ENCODE data around the gene LRCH1.
"Not testable (repeated sequence)": the region's sequence is repeated elsewhere in the genome, so short reads cannot be mapped to it uniquely, and the experiment has no call there.

The LRCH1 gene, protein sequence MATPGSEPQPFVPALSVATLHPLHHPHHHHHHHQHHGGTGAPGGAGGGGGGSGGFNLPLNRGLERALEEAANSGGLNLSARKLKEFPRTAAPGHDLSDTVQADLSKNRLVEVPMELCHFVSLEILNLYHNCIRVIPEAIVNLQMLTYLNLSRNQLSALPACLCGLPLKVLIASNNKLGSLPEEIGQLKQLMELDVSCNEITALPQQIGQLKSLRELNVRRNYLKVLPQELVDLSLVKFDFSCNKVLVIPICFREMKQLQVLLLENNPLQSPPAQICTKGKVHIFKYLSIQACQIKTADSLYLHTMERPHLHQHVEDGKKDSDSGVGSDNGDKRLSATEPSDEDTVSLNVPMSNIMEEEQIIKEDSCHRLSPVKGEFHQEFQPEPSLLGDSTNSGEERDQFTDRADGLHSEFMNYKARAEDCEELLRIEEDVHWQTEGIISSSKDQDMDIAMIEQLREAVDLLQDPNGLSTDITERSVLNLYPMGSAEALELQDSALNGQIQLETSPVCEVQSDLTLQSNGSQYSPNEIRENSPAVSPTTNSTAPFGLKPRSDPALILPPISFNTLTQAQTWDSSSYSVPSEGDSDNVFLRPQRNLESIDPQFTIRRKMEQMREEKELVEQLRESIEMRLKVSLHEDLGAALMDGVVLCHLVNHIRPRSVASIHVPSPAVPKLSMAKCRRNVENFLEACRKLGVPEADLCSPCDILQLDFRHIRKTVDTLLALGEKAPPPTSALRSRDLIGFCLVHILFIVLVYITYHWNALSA

DNA sequence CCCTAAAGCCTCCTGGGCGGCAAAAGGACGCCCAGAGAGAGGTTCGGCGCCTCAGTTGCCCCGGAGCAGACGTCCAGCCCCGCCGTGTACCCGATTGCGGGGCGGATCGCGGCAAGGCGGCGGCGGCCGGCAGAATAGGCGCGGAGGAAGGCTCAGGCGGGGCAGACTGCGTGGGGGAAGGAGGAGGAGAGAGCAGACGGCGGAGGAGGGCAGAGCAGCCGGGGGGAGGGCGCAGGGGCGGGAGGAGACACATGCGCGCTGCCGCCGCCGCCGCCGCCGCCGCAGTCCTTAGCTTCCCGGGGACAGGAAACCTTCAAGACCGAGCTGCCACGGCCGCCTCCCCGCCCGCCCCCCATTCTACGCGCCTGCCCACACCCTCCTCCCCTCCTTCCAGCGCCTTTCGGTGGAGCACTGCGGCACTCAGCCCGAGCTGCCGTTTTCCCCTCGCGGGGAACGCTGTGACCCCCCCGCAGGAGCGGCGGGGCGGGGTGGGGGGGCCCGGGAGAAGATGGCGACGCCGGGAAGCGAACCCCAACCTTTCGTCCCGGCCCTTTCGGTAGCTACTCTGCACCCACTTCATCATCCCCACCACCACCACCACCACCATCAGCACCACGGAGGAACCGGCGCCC lies at the start of gene LRCH1:
Gene LRCH1 (plus strand): TSS at position 282 of the 632 bp plus-strand sequence. CDS start 227 bp downstream, at position 509.
- peak; percentile 51 to 87 for DNase-seq

DNA sequence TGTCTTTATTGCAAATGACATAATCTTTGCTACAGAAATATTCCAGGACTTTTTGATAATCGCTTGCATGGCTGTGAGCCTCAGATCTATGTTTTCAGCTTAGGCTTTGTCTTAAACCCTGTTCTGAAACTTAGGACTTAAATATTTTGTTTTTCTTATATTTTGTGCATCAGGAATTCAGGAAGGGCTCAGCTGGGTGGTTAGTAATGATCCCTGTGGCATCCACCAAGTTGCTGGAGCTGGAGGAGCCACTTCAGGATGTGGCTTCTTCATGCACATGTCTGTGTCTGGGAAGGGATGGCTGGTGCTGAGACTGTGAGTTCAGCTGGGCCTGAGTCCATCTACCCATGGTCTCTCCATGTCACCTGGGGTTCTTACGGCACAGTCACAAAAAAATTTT lies 48.9 kb upstream of the LRCH1 start:
- no peak for DNase-seq

DNA sequence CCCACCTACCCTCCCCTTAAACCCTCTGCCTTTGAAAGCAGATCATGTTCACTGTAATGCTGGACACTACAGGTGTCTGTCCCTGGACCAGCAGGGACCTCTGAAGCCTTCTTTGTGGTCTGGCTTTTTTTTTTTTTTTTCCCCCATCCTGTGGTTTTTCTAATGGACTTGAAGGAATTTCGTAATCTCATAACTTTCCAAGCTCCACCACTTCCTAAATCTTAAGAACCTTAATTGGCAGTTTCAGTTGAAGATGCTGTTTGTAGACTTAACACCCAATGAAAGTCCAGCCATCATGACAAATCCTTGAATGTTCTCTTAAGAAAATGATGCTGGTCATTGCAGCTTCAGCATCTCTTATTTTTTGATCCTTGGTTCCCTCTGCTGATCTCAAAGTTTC lies 45.0 kb upstream of the LRCH1 start:
- no peak for DNase-seq

DNA sequence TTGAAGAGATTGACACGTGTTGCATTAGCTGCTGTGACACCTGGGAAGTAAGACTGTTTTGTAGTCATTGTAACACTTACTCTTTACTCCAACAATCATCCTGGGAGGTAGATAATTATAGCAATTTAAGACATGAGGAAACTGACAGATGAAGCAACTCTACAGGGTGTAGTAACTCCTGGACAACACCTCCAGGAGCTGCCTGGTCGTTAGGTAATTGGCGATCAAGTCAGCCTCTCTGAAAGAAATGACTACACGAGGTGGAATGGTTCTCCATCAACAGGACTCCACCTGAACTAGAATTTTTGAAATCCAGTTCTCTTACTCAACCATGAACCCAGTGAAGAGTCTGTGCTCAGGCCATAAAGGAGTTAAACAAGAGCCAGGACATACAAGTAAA lies 43.0 kb upstream of the LRCH1 start:
- DNase-seq = no peak

DNA sequence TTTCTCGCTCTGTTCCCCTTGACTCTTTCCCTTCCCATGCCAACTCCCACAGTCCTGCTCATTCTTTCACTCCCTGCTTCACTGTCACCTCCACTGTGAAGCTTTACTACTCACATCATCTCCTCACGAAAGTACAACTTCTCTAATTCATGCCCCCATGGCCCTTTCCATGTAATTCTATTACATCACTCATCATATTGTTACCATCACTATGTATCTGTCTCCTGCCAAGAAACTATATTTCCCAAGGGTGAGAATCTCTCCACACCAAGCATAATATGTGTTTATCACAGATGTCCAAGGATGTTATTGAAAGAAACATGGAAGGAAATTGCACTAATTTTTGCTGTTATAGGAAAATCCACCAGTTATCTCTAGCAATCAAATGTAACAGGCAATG lies 37.2 kb upstream of the LRCH1 start:
- no peak for DNase-seq

DNA sequence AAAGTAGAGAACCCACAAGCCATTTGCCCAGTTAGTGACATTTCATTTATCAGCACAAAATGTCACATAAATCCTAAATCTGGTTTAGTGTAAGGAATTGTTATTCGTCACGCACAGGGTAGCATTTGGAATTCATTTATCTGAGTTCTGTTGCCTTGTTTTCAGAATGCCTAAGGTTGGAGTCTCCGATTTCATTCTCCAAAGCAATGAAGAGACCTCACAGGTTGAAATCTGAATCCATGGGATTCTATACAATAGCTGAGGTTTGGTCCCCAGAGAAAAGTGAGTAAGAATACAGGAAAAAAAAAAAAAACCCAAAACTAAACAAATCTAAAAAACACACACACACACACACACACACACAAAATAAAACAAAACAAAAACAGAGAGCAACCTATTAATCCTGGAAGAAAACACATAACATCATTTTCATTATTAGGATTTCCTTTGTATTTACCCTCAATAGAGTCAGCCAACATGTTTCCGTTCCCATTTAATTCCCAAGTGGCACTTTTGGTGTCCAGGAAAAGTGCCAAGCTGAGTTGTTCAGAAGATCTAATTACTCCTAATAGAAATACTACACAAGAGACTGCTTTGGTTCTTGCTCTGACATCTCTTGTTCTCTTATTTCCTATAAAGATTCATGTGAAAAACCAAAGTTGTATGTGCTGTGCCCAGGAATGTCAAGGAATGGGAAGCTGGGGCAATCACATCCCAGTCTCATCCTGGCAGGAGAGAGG lies 36.2 kb upstream of the LRCH1 start:
- DNase-seq = no peak

DNA sequence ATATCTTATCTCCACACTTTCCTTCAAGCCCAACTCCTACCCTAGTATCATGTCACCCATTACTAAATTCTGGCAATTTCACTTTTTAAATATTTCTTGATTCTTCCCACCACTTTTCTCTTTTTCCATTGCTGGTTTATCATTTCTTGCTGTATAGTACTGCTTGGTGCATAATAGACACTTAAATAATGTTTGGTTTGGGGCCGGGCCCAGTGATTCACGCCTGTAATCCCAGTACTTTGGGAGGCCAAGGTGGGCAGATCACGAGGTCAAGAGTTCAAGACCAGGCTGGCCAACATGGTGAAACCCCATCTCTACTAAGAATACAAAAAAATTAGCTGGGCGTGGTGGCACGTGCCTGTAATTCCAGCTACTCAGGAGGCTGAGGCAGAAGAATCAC lies 35.2 kb upstream of the LRCH1 start:
- not testable (repeated sequence) for DNase-seq

DNA sequence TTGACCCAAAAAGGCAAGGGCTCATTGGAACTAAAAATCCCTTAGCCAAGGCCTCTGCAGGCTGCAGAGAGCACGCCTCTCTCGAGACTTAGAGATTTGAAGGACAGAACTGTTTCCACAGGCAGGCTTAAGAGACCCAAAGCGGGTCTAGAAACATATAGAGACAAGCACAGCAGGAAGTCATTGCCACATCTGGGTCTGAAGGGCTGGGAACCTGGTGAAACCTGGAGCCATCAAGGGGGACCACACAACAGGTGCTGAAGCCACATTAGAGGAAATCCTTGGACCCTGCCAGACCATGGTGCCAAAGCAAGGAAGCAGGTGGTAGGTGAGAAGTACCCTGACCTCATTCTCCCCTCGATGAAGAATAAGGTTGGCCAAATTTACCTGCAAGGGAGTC lies 33.8 kb upstream of the LRCH1 start:
- DNase-seq = no peak

DNA sequence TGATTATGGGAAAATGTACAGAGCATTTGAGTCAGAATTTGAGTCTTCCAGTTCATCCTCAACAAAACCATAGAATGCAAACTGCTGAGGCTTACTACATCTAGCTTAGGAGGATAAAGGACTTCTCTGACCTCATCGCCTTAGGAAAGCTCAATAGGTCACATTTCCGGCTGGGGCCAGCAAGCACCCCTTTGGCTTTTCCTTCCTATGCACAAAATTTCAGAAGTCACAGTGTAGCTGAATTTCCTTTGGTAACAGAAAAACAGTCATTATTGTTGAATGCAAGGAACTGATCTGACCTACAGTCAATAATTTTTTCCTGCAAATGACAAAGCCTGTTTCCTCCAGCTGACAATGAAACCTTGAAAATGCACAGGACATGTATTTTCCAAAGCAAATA lies 32.8 kb upstream of the LRCH1 start:
- no peak for DNase-seq

DNA sequence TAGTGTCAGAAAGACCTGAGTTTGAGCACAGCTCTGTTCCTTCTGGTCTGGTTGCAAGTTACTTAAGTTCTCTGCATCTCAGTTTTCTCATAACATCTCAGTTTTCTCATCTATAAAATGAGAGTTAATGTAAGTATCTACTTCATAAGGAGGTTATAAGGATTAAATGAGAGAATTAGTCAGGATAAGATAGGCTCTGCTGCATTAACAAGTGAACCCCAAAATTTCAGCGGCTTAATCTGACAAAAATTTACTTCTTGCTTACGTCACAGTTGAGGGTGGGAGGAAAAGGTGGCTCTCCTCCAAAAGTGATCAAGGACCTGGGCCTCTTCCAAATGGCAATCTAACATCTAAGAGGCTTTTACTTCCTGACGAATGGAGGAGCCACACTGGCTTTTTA lies 31.5 kb upstream of the LRCH1 start:
- DNase-seq = no peak

DNA sequence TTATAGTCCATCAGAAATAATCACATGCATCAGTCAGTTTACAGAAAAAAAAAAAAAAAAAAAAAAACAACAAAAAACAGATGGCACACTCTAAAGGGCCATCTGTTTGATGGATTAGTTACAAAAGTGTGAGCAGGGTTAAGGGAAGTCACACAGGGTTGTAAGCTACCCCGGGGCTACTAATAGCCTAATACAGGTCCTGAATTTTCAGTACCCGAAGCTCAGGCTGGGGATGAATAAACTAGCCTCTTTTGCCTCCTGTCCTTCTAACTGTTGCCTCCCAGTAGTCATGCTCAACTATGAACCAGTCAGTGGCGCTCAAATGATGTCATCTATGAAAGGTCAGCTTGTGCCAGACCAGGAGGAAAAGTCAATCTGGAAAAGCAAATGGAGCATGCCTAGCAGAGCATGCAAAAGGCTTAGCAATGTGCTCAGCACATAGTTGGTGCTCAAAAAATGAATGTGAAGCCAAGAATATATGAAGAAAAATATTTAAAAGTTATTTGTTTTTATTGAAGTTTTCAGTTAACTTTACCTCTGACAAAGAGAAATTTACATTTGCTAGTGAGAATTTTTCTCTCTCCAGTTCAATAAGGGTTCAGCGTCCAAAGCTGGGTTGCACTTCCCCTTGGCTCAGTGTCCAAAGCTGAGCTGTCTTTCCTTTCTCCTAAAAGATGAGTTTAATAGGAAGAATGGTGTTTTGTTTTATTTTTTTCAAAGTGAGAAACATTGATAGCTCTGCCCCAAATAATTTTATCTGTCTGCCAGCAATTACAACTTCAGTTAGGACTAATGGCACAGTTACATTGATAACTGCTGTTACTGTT lies 30.8 kb upstream of the LRCH1 start:
- no peak for DNase-seq

DNA sequence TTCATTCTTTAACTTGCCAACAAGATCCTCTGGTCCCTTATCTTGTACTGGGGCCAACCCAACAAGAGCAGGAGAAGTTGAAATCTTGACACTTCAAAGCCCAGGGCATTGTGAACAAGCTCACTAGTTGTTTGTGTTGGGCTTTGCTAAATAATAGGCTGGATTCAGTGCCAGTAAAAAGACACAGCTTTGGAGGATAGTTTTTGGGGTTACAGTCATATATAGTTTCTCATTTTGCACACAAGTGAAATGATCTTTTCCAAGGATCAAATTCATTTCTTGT lies 30.3 kb upstream of the LRCH1 start:
- DNase-seq = no peak

DNA sequence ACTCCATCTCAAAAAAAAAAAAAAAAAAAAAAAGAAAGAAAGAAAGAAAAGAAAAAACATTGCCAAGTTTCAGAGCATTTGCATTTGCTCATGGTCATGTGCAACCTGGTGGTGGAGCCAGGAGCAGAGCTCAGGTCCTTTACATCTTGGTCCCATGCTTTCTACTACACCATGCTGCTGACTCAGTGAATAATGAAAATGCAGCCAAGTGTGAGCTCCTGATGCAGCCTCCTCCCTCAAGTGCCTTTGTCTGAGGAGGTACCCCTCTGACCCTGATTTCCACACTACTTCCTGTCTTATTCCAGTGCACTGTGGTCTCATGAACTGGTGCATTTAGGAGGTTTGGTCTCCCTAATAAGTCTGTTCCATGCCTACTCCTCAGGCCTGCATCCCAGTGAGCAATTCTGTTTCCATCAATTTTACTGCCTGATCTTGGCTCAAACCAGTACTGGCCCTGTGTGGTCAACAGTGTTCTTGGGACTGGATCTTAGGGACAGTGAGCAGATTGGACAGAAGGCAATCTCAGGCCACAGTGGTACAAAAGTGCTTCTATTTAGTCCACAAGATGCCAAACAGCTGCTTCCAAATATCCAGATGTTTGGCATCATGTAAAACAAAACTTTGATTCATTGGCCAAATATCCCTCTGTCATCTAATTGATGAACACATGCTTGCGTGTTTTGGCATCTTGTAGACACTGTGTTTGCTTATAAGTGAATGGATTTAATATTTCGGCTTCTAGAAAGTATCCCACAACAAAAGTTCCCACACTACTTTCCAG lies 28.8 kb upstream of the LRCH1 start:
- no peak for DNase-seq

DNA sequence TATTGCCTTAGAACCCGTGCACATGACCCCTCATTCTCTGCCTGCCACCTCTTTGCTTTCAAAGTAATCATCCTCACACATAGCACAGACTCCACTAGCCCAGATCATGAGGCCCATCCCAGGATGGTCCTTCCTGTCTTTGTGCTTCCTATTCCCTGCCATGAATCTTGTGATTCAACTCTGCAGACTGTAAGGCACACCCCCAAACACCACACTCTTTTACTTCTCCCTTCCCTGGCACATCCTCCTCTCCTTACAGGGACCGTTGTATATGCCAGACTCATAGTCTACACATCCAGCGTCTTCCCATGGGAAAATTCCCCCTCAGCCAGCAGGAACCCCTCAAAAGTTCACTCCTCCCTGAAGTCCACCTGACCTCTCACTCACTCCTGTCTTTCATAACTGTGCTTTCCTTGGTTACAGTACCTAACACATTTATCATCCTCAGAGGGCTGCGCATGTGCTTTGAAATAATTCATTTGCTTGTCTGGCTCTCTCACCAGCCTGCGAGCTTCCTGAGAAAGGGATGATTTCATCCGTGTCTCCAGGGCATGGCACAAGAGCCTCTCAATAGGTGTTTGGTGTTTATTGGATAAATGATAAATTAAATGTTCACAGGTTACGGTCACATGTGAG lies 26.8 kb upstream of the LRCH1 start:
- DNase-seq = no peak

DNA sequence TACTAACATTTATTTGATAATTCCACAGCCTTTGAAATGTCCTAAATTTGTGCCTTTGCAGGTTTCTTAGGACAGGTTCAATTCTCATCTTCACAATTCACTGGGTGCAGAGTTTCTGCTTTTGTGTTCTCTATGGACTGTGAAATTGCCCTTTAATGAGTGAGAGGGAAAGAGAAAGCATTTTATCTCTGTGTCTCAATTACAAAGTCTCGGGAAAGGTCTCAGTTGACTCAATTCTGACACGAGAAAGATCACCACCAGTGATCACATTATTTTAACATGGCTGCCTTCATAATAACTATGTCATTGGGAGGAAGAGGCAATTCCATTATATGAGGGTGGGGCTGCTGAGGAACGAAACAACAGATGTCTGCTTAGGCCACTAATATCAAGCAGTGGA lies 26.2 kb upstream of the LRCH1 start:
- no peak for DNase-seq

DNA sequence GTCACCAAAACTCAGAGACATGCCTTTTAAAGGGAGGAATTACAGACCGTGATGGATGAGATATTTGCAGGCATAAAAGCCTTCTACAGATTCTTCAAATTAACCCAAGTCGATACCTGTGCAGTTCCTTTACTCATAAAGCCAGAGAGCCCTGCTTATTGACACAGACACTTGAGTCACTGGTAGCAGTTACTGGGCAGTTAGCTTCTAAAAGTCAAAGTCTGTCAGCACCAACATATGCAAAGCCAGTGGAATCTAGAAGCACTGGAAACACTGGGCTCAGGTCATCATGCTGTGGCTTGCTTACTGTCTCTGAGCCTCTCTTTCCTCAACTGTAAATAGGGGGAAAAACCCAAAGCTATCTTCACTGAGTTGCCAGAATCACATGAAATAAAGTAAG lies 25.7 kb upstream of the LRCH1 start:
- no peak for DNase-seq

DNA sequence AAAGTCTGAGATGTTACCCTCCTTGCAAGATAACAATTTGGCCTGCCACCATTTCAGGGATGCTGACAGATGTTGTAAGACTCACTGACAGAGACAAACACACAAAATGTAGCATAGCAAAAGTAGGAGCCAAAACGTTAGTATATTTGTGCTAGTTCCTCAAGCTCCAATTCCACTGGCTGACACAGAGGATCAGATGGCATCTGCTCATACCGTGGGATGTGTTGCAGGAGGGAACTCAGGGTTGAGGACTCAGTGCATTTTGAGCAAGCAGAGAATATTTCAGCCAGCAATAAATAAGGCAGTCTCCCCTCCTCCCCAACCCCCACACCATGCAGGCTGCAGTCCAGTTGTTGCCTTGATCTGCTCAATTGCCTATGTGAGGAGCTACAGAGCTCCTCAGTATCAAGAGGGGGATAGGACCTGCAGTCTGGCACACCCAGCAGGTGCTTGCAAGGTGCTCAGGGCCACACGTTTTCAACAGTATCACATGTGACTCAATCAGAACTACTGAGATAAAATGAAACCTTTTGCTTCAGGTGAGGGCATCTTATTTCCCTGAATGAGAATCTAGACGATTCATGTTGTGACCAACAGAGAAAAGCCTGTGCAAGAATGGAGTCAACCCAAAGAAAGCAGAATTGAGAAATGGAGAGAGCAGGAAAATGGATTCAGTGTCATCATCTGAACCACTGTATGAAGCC lies 23.6 kb upstream of the LRCH1 start:
- no peak for DNase-seq

DNA sequence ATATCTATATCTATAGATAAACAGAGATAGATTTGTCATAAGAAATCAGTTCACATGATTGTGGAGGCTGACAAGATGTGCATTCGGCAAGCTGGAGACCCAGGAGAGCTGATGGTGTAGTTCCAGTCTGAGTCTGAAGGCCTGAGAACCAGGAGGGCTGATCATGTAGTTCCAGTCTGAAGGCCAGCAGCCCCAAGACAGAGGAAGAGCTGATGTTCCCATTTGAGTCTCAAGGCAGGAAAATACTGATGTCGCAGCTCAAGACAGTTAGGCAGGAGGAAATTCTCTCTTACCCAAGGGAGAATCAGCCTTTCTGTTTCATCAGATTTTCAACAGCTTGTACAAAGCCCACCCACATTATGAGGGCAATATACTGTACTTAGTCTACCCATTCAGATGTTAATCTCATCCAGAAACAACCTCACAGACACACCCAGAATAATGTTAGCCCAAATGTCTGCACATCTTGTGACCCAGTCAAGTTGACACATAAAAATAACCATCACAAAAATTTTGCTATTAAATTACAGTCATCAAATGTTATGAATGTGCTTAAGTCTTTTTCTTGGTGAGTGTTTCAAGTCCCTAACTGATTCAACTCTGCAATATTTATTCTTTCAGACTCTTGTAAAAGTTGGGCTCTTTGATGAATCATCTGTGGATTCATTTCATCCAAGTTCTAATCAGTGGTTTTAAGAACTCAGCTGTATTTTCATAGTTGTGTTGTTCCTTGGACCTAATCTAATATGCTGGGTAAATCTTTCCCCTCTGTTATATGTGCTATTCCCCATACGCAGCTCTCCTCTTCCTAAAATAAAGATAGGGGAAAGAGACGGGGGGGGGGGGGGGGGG lies 22.7 kb upstream of the LRCH1 start:
- no peak for DNase-seq

DNA sequence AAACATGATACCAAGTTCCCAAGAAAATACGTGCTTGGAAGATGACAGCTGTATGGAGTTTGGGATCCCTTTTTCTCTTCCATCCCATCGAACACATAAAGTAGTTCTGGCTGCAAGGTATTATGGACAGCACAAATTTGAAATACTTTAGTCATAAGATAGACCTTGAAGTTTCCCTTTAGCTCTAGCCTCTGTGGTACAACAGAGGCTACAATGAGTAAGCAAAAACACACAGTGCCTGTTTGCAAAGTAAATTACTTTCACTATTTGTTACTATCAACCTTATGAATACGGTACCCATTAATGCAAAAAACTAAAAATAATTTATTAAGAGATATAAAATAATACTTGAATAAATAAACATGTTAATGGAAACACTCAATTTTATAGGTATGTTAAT lies 21.0 kb upstream of the LRCH1 start:
- DNase-seq = no peak

DNA sequence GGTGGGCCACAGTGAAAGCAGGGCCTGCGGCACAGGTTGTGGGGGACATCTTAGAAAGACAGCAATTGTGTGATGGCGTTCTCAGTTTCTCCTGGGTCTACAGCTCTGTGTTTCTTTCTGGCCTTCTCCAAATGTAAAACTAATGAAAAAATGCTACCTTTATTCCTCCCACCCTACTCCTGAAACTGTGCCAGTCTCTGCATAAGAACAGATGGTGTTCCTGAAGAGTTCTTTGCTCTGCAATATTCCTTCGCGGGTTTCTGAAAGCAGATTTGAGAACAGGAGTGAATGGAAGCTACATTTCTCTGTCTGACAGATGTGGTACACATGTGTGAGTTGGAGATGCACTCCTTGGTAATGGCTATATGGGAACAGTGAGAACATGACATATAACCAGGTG lies 18.0 kb upstream of the LRCH1 start:
- no peak for DNase-seq

Measured in SW 1271 (cell line).